Limb (tissue), 2 donors: ENCODE measurements around the gene NECAB3.

Experiments used
- DNase-seq, 2 donors: peaks; one replicate each; pipeline ENCODE4 v3.0.0-alpha.2; 2016; ENCODE audit errors: extremely low spot score in 2 of 2

NECAB3 gene

DNA sequence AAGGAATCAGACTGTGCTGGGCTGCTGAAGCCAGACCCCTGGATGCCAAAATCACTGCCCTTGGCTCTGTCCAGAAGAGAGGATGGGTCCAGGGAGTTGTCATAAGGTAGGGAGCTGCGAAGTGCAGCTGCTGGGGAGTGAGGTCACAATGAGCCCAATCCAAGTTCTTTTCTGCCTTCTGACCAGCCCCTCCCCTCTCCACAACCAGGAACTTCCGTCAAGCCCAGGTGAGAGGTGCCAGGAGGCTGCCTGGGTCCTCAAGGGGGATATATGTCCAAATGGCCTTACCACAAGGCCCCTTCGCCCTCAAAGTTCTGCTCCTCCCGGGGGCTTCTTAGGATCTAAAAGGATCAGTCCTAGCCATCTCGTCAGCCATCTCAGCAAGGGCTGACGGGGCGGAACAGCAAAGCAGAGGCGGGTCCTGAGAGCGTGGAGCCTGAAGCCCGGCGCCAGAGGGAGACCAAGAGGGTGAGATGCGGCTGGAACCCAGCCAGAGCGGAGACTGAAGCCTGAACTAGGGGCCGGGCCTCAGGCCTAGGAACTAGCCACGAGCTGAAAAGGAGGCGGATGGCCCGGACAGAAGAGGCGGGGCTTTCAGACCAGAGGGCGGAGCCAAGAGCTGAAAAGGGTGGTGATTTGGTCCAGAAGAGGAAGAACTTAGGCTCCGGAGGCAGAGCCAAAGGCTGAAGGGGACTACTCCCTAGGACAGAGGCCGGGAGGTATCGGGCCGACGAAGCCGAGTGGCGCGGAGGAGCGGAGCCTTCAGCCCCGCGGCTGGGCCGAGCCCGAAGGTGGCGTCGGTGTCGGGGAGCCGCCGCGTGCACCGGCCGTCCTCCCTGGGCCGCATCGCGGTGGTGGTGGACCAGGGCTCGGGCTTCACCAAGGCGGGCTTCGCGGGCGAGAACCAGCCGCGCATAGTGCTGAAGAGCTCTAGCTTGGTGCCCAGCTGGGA lies 7.7 kb downstream of the NECAB3 start, which contains the start of gene ACTL10:
Gene ACTL10, plus strand, starts transcription at position 651 of the 952 bp plus-strand sequence. CDS start 555 bp downstream, outside the sequence.
- peak; percentile 79 to 88 for DNase-seq

- DNase-seq, result peak in 1 of 2 donors; percentile 27
Measured at GRCh38 chr20:33664762-33665144, 9.5 kb downstream of the NECAB3 start.

GRCh38 chr20:33664085-33664761 lies 10.0 kb downstream of the NECAB3 start:
- DNase-seq, result no peak

DNA sequence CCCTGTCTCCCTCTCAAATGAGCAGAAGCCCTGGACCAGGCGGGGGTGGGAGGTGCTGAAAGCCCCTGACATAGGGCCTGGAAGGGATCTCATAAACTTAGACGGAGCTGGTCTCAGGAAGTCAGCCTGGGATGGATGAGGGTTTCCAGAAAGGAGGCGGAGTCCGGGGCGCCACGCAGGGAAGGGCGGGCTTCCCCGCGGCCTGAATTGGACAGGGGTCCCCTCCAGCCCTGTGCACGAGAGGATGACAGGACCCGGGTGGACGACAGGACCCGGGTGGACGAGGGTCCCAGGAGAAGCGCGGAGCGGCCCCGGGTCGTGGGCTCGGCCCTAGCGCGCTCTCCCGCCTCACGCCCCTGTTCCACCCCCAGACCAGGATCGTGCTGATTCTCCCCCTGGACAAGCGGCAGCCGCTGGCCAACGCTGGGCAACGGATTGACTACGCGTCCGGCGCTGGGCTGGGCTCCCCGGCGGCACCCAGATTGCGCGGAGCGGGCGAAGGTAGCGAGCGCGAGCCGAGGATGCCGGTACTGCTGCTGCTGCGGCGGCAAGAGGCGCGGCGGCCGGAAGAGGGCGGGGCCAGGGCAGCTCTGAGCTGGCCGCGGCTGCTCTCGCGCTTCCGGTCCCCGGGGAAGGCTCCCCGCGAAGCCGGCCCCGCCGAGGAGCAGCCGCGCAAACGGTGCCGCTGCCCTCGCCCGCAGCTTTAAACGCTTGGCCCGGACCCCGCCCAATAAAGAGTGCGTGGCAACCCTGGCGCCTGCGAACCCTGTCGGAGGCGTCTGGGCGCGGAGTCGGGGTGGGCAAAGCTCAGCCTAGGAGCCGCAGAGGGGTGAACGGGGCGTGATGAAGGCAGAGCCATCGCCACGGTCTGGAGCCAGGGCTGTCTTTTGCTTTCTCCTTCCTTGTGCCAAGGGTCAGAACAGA lies 10.8 kb downstream of the NECAB3 start:
- DNase-seq, result peak in 1 of 2 donors; percentile 86

DNA sequence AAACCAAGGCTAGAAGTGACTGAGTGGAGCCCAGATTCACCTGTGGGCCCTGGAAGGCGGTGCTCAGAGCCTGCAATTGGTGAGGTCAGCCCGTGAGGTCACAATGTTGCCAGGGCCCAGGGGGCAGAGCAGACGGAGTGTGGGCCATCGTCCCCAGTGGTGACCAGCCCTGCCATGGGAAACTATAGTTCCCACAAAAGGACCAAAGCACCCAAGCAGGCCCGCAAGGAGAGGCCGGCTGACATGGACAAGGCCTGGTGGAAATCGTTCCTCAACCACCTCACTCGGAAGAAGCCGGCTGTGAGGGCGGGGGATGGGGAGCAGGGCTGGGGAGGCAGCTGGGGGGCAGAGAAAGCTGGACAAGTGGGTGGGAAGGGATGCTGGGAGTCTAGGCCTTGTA lies 12.1 kb downstream of the NECAB3 start, which contains the start of gene C20orf144:
Gene C20orf144, plus strand, starts transcription at position 156 of the 400 bp plus-strand sequence. Its CDS starts 19 bp downstream, at position 175.
- peak in 1 of 2 donors; percentile 37 for DNase-seq

GRCh38 chr20:33660685-33661058 lies 13.6 kb downstream of the NECAB3 start:
- no peak for DNase-seq

- DNase-seq, result no peak
Measured at GRCh38 chr20:33660035-33660684, 14.1 kb downstream of the NECAB3 start.

GRCh38 chr20:33659341-33660034 lies 14.7 kb downstream of the NECAB3 start:
- no peak for DNase-seq

- DNase-seq, result no peak
Measured at GRCh38 chr20:33658929-33659328, 15.3 kb downstream of the NECAB3 start.

DNA sequence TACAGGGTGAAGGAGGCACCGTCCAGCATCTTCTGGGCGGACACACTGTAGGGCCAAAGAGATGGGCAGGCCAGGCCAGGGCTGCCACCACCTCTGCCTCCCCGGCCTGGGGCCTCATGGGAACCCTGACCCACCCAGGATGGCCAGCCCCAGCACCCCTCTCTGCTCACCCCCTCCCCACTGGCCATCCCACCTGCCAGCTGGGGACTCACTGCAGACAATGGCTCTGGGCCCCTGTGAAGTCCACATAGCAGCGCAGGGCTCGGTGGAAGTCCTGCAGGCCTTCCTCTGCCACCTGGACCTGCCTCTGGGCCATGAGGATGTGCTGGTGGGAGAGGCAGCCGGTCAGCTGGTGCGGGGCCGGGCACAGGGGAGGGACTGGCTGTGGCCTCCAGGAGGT lies 15.7 kb downstream of the NECAB3 start:
- peak in 1 of 2 donors; percentile 28 for DNase-seq

- peak in 1 of 2 donors; percentile 31 for DNase-seq
Measured at GRCh38 chr20:33657704-33658095, 16.5 kb downstream of the NECAB3 start.

- DNase-seq, result no peak
Measured at GRCh38 chr20:33656783-33657703, 17.2 kb downstream of the NECAB3 start.

DNA sequence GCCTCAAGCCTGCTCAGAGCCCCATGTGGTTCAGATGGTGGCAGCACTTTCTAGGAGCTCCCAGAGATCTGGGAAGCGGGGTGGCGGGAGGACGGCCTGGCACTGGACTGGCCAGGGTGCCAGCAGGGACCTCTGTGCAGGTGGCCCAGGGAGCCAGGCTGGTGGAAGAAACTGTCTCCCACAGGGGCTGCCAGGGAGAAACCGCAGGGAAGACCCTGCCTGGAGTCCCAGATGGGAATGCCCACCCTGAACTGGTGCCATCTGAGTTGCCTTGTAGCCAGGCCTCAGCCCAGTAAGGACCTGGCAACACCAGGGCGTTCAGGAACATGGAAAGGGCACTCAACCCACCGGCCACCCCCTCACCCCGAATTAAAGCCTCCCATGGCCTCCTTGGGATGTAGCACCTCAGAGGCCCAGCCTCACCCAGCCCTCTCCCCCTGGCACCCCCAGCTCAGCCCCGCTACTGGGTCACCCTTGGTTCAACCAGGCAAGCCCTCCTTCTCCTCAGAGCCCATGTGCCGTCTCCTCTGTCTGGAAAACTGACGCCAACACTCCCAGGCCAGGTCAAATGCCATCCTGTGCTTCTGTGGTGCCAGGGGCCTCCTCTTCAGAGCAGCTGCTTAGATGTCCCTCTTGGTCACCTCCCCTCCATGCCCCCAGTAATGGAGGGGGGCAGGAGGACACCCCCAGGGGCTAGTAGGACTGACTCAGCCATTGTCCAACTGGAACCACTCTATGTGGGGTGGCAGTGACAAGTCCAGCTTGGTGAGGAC lies 18.0 kb downstream of the NECAB3 start:
- DNase-seq, result peak in 1 of 2 donors; percentile 35

DNA sequence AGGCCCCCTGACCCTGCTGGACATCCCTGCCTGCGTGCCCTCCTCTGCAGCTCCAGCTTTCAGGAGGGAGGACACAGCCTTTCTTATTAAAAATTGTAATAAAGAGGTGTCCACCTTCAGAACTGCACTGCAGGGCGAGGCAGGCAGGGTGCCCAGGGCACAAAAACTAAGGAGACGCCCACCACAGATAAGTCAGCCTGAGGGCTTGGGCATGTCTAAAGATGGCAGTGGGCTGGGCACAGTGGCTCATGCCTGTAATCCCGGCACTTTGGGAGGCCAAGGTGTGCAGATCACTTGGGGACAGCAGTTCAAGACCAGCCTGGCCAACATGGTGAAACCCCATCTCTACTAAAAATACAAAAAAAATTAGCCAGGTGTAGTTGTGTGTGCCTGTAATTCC lies 19.1 kb downstream of the NECAB3 start:
- no peak for DNase-seq

GRCh38 chr20:33654680-33655161 lies 19.5 kb downstream of the NECAB3 start:
- peak in 1 of 2 donors; percentile 34 for DNase-seq

- DNase-seq, result peak in 1 of 2 donors; percentile 45
Measured at GRCh38 chr20:33653900-33654596, 20.2 kb downstream of the NECAB3 start.

DNA sequence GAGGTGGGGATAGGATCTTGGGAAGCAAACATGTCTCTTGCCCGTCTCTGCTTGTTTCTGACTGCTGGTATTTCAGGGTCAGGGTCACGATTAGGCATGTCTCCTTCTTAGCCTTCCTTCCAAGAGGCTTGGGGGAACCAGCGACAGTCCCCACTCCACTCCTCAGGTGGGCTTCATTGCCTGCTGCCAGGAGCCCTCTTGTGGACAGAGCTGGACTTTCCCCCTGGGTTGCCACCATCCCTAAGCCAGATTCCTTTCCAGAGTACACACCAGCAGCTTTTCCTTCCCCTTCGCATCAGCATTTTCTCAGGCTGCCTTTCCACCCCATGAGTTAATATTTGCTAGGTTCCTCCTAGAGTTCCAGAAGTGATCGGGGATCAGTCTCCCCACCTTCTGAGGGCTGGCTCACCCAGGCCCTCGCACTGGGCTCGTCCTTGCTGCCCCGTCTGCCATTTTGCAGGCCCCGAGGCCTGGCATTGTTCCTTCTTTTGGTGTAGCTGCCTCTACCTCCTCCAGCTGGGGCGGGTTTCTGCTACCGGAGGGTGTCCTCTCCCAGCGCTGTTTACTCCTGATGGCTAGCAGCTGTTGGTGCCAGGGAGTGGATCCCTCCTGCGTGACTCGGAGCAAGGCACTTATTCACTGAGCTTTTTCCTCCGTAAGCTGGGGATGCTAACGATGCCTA lies 20.9 kb downstream of the NECAB3 start:
- DNase-seq, result peak; percentile 58 to 82
